ENCODE data around the gene AKAP9.

The AKAP9 gene

DNA sequence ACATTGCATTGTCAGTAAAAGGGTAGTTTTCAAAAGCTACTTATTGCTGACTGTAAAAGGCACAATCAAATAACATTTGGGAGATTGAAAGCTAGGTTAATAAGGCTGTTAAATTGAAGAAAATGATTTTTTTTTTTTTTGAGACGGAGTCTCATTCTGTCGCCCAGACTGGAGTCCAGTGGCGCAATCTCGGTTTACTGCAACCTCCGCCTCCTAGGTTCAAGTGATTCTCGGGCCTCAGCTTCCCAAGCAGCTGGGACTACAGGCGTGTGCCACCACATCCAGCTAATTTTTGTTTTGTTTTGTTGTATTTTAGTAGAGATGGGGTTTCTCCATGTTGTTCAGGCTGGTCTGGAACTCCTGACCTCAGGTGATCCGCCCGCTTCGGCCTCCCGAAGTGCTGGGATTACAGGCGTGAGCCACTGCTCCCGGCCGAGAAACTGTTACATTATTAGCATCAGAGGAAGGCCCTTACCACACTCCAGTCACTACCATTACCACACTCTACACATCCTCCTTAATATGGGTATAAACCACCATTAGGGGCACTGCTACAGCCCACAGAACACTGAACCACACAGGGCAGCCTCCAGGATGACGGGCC is 192.6 kb downstream of the AKAP9 start:
- Histone ChIP-seq H2BK15ac (replicated peaks; ENCODE audit: low read depth) (no peak overlapping the region), H3K4ac (ENCODE audit: low read depth, low read length) (no peak overlapping the region), H3K23ac (ENCODE audit: low read length) (no peak overlapping the region), H3K79me1 (ENCODE audit: low read length) (peaks cover 3% of the 10 kb centered on the region), H3K18ac (ENCODE audit: low read length) (no peak overlapping the region), H3K4me3 (ENCODE audit: low read length) (peak overlapping the region; percentile 99), H3K9ac (ENCODE audit: low read length) (peak overlapping the region; percentile 97), H2AK5ac (ENCODE audit: low read length) (no peak overlapping the region), H2BK120ac (ENCODE audit: low read depth, low read length) (no peak overlapping the region), H3K4me2 (ENCODE audit: low read length) (peak overlapping the region; percentile 64), H3K56ac (ENCODE audit: low read length) (peak overlapping the region; percentile 98), H3K27me3 (ENCODE audit: insufficient read depth, low read length, poor library complexity) (no peaks in the 10 kb centered on the region), H2BK5ac (ENCODE audit: low read length) (no peak overlapping the region), H4K5ac (ENCODE audit: low read length) (no peak overlapping the region), H3K4me1 (ENCODE audit: control insufficient read depth, low read depth, low read length) (peaks cover 3% of the 10 kb centered on the region), H3K79me2 (ENCODE audit: control insufficient read depth, insufficient read depth, low read length) (peaks cover 42% of the 10 kb centered on the region), H3K36me3 (ENCODE audit: control insufficient read depth, insufficient read depth, low read length) (peaks cover 1% of the 10 kb centered on the region), H3K27ac (ENCODE audit: low read depth, low read length) (no peak overlapping the region), H4K8ac (ENCODE audit: low read depth, low read length) (no peak overlapping the region)
- no peak for DNase-seq
- WGBS (ENCODE audit: extremely low coverage, insufficient coverage, low lambda C conversion rate): no CpG with 5 or more reads among the region's 15 CpGs

DNA sequence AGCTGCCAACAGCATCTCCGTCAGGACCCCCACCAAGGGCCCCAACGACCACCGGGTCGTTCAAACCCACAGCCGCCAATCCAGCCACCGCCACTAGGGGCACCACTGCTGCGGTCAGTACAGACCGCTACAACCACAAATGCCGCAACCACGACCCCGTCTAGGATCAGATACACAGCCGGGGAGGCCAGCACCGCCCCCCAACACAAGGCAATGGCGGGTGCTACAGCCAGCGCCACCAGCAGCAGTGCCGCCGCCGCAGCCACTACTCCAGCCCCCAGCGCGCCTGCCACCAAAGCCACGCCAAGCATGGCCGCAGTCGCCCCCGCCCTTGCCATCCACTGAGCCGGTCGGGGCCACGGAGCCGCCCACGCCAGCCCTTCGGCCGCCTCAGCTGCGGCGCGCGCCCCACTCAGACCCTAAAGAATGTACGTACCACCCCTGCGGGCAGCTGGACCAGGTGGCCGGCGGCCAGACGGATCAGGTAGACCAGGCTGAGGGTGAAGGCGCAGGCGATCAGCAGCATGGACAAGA is 193.1 kb downstream of the AKAP9 start:
- Histone ChIP-seq H2BK120ac (ENCODE audit: low read depth, low read length) (no peak overlapping the region), H3K4me3 (ENCODE audit: low read length) (peak overlapping the region; percentile 99), H3K56ac (ENCODE audit: low read length) (peak overlapping the region; percentile 98), H2AK5ac (ENCODE audit: low read length) (no peak overlapping the region), H3K4me2 (ENCODE audit: low read length) (peak overlapping the region; percentile 64), H3K27ac (ENCODE audit: low read depth, low read length) (peak overlapping the region; percentile 90), H3K9ac (ENCODE audit: low read length) (peak overlapping the region; percentile 97), H4K5ac (ENCODE audit: low read length) (no peak overlapping the region), H3K27me3 (ENCODE audit: insufficient read depth, low read length, poor library complexity) (no peaks in the 10 kb centered on the region), H4K8ac (ENCODE audit: low read depth, low read length) (no peak overlapping the region), H3K18ac (ENCODE audit: low read length) (peak overlapping the region; percentile 89), H3K23ac (ENCODE audit: low read length) (peak overlapping the region; percentile 80), H2BK5ac (ENCODE audit: low read length) (peak overlapping the region; percentile 96), H3K4ac (ENCODE audit: low read depth, low read length) (peak overlapping the region; percentile 88), H2BK15ac (replicated peaks; ENCODE audit: low read depth) (no peak overlapping the region), H3K79me2 (ENCODE audit: control insufficient read depth, insufficient read depth, low read length) (peaks cover 42% of the 10 kb centered on the region), H3K36me3 (ENCODE audit: control insufficient read depth, insufficient read depth, low read length) (peaks cover 1% of the 10 kb centered on the region), H3K4me1 (ENCODE audit: control insufficient read depth, low read depth, low read length) (peaks cover 3% of the 10 kb centered on the region), H3K79me1 (ENCODE audit: low read length) (peaks cover 3% of the 10 kb centered on the region)
- no CpG with 5 or more reads among the region's 42 CpGs for WGBS (ENCODE audit: extremely low coverage, insufficient coverage, low lambda C conversion rate)
- DNase-seq: peak; percentile 87

DNA sequence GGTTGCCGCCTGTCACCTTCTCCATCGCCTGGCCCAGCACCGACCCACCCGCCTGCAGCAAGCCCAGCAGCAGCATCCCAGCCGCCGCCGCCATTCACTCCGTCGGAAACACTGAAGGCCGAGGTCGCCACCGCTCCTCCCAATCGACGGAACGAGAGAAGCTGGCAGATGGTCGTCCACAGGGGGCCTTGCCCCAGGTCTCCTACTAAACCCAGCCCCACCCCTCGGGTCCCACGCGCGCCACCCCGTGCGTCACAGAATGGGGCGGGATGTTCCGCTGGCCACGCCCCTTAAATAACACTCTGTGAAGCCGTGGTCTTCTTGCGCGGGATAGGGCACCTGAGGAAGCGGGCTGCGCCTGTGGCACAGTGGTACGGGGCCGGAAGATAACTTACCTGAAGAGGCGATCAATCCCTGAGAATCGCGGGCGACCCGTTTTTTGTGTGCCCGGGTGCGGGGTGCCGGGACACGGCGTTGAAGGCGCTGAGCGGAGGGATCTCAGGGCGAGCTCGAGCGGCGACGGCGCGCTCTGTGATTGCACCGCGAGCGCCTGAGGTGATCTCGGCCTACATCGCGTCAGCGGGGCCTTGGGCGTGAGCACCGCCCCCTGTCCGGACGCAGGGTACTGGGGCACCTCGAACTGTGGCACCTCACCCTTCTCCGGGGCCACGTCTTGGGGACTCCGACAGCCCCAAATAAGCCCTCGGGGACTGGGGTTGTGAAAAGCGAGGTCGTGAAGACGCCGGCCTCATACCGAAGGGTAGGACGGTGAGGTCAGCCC is 193.8 kb downstream of the AKAP9 start, which contains the start of gene CYP51A1:
TSS of gene CYP51A1 (minus strand) at position 207 of the 781 bp plus-strand sequence. CDS start at position 94, 113 bp downstream.
- Histone ChIP-seq H3K27ac (ENCODE audit: low read depth, low read length) (peak within 1 kb of the TSS; percentile 90), H3K36me3 (ENCODE audit: control insufficient read depth, insufficient read depth, low read length) (peaks cover 1% of the 10 kb centered on the region), H2BK5ac (ENCODE audit: low read length) (peak within 1 kb of the TSS; percentile 99), H3K18ac (ENCODE audit: low read length) (peak within 1 kb of the TSS; percentile 89), H3K9ac (ENCODE audit: low read length) (peak within 1 kb of the TSS; percentile 97), H2BK15ac (replicated peaks; ENCODE audit: low read depth) (no peak within 1 kb of the TSS), H3K79me2 (ENCODE audit: control insufficient read depth, insufficient read depth, low read length) (peaks cover 42% of the 10 kb centered on the region), H2BK120ac (ENCODE audit: low read depth, low read length) (no peak within 1 kb of the TSS), H3K79me1 (ENCODE audit: low read length) (peaks cover 3% of the 10 kb centered on the region), H3K27me3 (ENCODE audit: insufficient read depth, low read length, poor library complexity) (no peaks in the 10 kb centered on the region), H3K4ac (ENCODE audit: low read depth, low read length) (peak within 1 kb of the TSS; percentile 88), H3K4me3 (ENCODE audit: low read length) (peak within 1 kb of the TSS; percentile 99), H4K5ac (ENCODE audit: low read length) (no peak within 1 kb of the TSS), H2AK5ac (ENCODE audit: low read length) (no peak within 1 kb of the TSS), H3K56ac (ENCODE audit: low read length) (peak within 1 kb of the TSS; percentile 98), H3K23ac (ENCODE audit: low read length) (peak within 1 kb of the TSS; percentile 80), H4K8ac (ENCODE audit: low read depth, low read length) (no peak within 1 kb of the TSS), H3K4me2 (ENCODE audit: low read length) (peak within 1 kb of the TSS; percentile 88), H3K4me1 (ENCODE audit: control insufficient read depth, low read depth, low read length) (peaks cover 3% of the 10 kb centered on the region)
- DNase-seq: peak; percentile 96
- WGBS (ENCODE audit: extremely low coverage, insufficient coverage, low lambda C conversion rate): no CpG with 5 or more reads among the region's 73 CpGs

DNA sequence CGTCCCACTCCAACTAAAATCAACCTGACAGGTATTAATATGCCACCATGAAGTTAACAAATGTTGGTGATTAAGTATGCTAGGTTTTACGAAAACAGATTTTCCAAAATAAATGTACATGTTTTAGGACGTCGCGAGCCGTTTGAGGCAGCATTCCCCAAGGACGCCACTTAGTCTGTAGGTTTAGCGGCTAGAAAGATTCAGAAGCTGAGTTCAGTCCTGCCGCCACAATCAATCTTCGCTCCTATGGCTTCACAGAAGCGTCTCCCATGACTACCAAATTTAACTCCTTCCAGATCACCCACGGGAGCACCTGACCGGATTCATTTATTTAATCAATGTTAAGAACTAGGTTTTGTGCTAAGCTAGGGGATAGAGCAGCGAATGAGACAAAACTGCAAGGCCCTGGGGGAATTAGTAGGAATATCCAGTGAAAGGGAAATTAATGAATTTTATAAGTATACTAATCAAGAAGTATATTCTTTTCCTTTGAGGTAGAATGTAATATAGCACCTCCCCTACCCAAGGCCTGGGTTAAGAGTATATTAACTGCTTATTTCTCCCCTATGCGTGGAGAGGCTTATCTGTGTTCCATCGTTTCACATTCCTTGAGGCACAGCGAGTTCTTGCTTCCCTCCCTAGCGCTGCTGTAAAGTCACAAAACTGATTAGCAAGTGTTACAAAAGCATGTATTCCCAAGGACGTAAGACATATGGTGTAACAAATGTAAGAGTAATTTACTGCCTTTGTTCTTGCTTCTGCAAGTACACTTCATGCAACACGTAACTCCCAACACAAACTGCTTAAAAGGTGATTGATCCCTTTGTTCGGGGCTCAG is 194.6 kb downstream of the AKAP9 start:
- Histone ChIP-seq H3K36me3 (ENCODE audit: control insufficient read depth, insufficient read depth, low read length) (peaks cover 1% of the 10 kb centered on the region), H2AK5ac (ENCODE audit: low read length) (no peak overlapping the region), H3K27ac (ENCODE audit: low read depth, low read length) (peak overlapping the region; percentile 77), H3K18ac (ENCODE audit: low read length) (no peak overlapping the region), H2BK15ac (replicated peaks; ENCODE audit: low read depth) (no peak overlapping the region), H3K27me3 (ENCODE audit: insufficient read depth, low read length, poor library complexity) (no peaks in the 10 kb centered on the region), H3K4me2 (ENCODE audit: low read length) (peak overlapping the region; percentile 88), H3K56ac (ENCODE audit: low read length) (peak overlapping the region; percentile 98), H3K4ac (ENCODE audit: low read depth, low read length) (peak overlapping the region; percentile 26), H3K23ac (ENCODE audit: low read length) (peak overlapping the region; percentile 6), H3K4me1 (ENCODE audit: control insufficient read depth, low read depth, low read length) (peaks cover 3% of the 10 kb centered on the region), H3K9ac (ENCODE audit: low read length) (peak overlapping the region; percentile 87), H4K8ac (ENCODE audit: low read depth, low read length) (no peak overlapping the region), H2BK5ac (ENCODE audit: low read length) (peak overlapping the region; percentile 48), H2BK120ac (ENCODE audit: low read depth, low read length) (no peak overlapping the region), H3K79me2 (ENCODE audit: control insufficient read depth, insufficient read depth, low read length) (peaks cover 35% of the 10 kb centered on the region), H4K5ac (ENCODE audit: low read length) (no peak overlapping the region), H3K4me3 (ENCODE audit: low read length) (peak overlapping the region; percentile 62), H3K79me1 (ENCODE audit: low read length) (peaks cover 3% of the 10 kb centered on the region)
- peak; percentile 58 for DNase-seq
- no CpG with 5 or more reads among the region's 21 CpGs for WGBS (ENCODE audit: extremely low coverage, insufficient coverage, low lambda C conversion rate)

DNA sequence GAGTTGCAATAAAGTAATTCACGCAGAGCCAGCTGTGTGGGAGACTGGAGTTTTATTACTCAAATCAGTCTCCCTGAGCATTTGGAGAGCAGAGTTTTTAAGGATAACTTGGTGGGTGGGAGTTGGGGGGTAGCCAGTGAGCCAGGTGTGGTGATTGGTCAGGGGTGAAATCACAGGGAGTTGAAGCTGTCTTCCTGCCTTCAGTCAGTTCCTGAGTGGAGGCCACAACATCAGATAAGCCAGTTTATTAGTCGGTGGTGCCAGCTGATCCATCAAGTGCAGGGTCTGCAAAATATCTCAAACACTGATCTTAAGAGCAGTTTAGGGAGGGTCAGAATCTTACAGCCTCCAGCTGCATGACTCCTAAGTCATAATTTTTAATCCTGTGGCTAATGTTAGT is 196.9 kb downstream of the AKAP9 start:
- Histone ChIP-seq H3K23ac (ENCODE audit: low read length) (no peak overlapping the region), H3K56ac (ENCODE audit: low read length) (no peak overlapping the region), H3K27ac (ENCODE audit: low read depth, low read length) (no peak overlapping the region), H3K79me2 (ENCODE audit: control insufficient read depth, insufficient read depth, low read length) (peaks cover 15% of the 10 kb centered on the region), H3K27me3 (ENCODE audit: insufficient read depth, low read length, poor library complexity) (no peaks in the 10 kb centered on the region), H3K79me1 (ENCODE audit: low read length) (no peaks in the 10 kb centered on the region), H3K9ac (ENCODE audit: low read length) (no peak overlapping the region), H2BK5ac (ENCODE audit: low read length) (no peak overlapping the region), H3K36me3 (ENCODE audit: control insufficient read depth, insufficient read depth, low read length) (no peaks in the 10 kb centered on the region), H4K8ac (ENCODE audit: low read depth, low read length) (no peak overlapping the region), H2AK5ac (ENCODE audit: low read length) (no peak overlapping the region), H3K4me1 (ENCODE audit: control insufficient read depth, low read depth, low read length) (peaks cover 3% of the 10 kb centered on the region), H3K4me2 (ENCODE audit: low read length) (no peak overlapping the region), H2BK15ac (replicated peaks; ENCODE audit: low read depth) (no peak overlapping the region), H3K4me3 (ENCODE audit: low read length) (no peak overlapping the region), H4K5ac (ENCODE audit: low read length) (no peak overlapping the region), H2BK120ac (ENCODE audit: low read depth, low read length) (no peak overlapping the region), H3K18ac (ENCODE audit: low read length) (no peak overlapping the region), H3K4ac (ENCODE audit: low read depth, low read length) (no peak overlapping the region)
- no peak for DNase-seq
- no CpG with 5 or more reads among the region's 2 CpGs for WGBS (ENCODE audit: extremely low coverage, insufficient coverage, low lambda C conversion rate)

Data from mesendoderm (in vitro differentiated cells).